HG02588 (cell line): ENCODE data around the gene EHD4.

Source experiments
- ATAC-seq: cut with Tn5 transposase; IDR thresholded peaks from one replicate; pipeline ENCODE4 v1.9.1; 2021; ENCODE audit warnings: mild to moderate bottlenecking, moderate library complexity; ENCODE audit not compliant: unreplicated experiment

The EHD4 gene

DNA sequence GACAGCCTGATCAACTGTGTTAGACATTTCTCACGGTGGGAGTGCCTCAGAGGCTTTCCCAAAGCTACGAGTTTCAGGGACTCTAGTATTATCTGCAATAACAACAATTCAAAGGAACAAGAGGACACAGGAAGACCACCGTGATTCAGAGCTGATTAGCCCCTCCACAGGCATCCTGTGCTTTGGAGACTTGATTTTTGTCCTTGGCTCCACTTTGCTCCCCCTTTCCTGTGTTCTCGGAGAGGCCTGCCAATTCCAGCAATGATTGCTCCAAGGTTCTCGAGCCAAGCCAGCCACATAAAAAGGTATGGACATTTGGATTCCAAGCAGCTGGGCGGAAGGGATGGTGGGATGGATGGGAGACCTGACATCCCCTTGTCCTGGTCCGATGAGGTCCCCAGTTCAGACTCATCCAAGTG lies 14.3 kb downstream of the EHD4 start:
- ATAC-seq: no peak

DNA sequence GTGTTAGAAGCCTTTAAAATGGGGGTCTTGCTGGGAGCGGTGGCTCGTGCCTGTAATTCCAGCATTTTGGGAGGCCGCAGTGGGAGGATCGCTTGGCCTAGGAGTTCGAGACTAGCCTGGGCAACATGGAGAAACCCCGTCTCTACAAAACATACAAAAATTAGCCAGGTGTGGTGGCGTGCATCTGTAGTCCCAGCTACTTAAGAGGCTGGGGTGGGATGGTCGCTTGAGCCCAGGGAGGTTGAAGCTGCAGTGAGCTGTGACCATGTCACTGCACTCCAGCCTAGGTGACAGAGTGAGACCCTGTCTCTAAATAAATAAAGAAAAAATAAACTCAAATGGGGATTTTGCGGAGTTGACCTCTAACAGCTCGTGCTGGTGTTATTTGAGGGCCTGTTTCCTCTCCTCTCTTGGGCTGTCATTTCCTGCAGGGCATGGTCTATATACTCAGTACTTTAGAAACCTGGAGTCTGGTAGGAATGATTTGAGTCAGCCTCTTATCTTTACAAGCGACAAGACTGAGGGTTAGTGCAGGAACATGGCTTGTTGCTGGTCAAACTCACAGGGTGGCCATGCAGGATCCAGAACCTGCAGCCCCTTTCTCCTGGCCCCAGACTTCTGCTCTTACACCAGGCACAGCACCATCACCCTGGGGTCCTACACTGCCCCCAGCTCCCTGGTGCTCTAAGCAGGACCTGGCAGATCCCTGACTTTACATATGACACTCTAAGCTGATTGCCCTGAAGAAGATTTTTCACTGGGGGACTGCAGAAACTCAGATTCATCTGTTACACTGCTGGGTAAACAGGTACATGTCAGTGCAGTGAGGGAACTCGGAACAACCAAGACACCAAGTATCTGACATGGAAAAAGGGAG lies 15.1 kb downstream of the EHD4 start:
- peak; percentile 59 for ATAC-seq

DNA sequence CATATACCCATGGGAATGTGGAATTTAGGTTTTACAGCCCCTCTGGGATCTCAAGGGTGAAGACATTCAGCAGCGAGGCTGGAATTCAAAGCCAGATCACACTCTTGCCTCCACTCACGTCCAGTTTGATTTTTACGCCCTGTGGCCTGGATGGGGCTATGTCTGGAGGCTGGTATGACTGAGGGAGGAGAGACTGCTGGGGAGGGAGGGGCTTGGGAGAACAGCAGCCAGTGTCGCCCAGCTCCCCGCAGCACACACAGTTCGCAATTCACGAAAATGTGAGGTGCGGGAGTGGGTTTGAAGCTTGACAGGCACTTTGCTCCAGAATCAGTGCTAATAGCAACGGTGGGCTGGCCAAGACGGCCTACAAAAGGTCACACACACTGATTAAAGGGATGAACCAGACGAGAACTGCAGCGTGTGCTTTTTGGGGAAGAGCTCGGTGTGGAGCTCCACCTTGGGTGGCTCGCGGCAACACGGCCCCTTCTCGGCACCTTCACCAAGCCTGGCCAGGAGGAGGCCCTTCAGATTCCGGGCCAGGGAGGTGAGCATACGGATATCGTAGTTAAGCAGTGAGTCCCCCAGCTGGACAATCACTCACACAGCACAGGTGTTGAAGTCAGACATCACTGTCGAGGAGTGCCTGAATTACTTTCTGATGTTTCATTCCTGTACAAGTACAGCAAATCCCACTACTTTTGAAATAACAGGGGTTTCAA lies 16.4 kb downstream of the EHD4 start:
- no peak for ATAC-seq

DNA sequence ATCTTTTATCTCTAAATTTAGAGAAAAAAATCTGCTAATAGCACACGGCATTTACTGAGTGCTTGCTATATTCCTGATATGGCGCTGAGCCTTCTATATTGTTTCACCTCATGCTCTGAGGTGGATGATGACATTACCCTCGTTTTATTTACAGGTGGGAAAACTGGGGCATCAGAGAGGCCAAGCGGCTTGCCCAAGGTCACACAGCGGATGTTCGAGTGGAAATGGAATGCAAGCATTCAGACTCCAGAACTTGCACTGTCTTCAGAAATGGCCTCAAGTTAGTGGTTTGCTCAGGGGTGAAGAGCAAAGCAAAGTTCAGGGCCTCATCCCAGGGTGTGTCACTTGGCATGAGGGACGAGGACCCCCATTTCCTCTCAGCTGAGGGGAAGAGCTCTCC lies 17.3 kb downstream of the EHD4 start:
- no peak for ATAC-seq

DNA sequence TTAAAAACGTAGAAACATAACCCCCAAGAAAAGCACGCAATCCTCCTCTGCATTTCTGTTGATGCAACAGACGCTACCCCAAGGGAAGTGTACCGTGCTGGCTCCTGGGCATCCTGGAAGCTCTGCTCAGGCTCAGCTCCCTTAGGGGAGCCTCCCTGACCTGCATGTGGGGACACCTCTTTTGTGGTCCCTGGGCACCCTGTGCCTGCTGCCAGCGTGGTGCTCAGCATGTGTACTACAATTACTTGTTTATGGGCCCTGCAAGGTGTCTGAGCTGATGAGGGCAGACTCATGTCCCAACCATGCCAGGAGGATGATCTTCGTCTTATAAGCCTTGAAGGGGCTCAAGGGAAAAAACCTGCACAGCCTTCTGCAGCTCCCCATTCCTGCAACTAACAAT lies 18.3 kb downstream of the EHD4 start:
- no peak for ATAC-seq

DNA sequence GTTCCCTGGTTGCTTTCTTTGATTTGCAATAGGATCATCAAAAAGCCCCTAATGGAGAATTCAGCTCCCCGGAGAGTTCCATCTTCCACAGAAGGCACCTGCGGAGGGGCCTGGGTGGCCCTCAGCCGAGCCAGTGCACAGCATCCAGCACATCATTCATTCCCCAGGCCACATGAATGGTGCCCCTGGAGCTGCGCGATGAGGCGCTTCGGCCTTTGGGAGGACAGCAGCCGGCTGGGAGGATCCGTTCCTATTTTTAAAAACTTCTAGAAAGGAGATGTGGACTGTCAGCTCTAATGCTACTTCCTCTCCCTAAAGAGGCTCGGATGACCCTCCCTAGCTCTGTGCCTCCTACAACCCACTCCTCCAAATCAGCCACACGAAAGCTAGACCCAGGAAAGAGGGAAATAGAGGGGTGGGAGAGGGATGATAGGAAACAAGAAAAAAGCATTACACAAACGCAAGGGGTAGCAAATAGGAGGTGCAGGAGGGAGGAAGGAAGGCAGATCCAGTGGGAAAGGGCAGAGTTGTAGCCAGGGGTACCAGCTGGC lies 20.3 kb downstream of the EHD4 start:
- ATAC-seq: no peak

DNA sequence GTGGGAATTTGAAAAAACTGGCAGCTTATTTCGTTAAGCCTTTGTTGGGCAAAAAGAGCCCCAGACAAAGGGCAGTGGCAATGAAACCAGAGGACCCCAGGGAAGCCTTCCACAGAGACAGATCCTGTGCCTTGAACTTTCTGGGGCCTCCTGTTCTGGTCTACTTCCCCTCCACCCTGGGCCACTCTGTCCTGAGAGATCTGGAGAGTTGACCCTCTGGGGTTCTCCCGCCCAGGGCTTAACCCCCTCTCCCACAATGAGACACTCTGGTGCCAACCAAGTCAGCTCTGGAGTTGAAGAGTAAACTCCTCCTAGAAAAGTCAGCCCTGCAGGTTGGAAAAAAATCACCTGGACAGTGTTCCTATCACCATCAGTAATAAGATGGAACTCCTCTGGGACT lies 20.8 kb downstream of the EHD4 start:
- no peak for ATAC-seq

DNA sequence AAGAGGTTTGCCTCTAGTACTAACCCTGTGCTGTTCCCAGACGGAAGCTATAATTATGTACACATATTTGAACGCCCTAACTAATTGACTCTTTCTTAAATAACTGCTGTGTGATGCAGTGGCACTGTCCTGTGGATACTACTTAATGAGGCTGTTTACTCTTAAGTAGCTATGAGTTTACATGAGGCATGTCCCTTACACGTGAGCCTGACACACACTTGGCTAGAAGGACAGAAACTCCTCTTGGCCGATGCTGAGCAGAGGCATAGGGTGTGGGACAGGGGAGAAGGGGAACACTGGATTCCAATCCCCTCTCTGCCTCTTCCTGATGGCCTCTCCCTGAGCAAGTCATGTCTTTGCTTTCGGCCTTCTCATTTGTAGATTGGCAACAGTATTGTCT lies 21.9 kb downstream of the EHD4 start:
- ATAC-seq: no peak

DNA sequence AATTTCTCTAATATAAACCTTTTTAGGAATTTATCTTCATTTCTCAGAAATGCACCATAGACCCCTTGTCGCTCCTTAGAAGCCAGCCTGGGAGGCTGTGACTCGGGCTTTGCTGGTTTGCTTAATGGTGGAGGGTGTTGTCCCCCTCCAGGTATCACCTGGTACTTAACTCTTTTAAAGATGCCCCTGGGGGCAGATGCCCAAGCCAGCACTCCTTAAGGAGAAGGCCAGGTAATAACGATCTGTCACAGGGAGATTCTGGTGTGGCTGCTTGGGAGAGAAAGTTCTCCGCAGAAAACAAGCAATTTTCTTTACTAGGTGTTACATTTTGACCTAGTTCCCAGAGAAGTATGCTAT lies 22.3 kb downstream of the EHD4 start:
- no peak for ATAC-seq

DNA sequence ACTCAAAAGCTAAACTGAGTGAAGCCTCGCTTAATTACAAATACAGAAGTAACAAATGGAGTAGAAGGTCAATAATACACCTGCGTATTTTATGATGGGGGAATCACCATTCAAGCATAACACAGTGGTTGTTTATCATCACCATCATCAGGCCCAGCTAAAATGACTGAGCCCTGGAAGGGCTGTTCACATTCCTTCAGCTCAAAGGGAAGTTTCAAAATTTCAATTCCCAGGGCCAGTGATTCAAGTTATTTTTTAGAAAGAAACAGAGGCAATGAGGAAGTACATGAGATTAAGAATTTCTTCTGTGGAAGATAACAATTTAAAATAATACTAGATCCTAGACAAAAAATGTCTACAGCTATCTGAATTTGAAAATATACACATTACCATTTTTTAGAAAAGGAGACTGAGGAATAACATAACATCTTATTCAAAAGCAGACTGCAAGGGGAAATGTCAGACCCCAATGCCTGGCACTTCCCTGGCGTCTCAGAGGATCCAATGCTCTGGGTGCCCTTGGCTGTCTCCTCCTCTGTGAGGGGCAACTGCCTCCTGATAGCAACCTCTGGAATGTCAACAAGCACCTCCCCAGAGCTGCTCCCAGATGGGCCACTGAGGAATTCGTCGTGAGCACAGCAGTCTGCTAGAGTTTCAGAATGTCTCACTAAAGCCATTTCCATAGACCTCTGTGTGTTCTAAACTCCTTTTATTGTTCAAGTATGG lies 22.8 kb downstream of the EHD4 start:
- no peak for ATAC-seq

DNA sequence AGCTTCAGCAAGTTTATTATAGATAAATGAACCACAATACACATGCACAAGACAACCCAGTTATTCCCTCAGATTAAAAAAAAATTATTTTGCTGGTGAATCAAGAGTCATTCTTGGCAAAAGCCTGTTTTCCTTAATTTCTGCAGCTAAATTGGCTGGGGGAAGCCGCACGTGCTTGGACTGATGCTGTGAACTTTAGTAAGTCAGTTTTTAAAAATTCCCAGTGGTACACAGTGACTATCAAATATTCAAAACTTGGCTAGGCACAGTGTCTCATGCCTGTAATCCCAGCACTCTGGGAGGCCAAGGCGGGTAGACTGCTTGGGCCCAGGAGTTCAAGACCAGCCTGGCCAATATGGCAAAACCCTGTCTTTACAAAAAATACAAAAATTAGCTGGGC lies 23.9 kb downstream of the EHD4 start:
- ATAC-seq: no peak

DNA sequence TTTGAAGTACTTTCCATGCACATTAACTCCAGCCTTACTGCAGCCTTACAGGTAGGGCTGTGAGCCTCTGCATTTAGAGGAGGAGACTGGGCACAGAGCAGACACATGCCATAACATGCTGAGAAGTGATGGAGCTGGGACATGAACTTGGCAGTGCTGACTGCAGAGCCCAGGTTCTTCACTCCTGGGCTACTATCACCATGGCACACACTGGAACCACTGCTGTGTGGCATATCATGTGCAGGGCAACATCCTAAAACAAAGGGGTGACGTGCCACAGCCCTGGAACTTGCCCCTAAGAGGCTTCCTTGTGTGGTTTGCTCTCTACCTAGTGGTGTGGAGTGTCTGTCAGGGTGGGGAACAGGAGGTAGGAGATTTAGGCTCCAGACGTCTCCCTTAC lies 25.4 kb downstream of the EHD4 start:
- ATAC-seq: no peak

DNA sequence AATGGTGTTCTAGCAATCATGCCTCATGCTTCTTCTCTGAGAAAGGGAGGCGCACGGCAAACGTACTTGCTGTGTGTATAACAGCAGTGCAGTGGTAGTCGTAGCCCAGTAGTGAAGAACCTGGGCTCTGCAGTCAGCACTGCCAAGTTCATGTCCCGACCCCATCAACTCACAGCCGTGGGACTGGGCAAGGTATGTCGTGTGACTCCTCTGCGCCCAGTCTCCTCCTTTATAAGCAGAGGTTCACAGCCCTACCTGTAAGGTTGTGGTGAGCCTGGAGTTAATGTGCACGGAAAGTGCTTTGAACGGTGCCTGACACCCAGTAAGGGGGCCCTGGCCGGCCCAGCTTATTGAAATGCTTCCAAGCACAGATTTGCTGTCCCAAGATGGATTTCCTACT lies 26.6 kb downstream of the EHD4 start:
- ATAC-seq: no peak

DNA sequence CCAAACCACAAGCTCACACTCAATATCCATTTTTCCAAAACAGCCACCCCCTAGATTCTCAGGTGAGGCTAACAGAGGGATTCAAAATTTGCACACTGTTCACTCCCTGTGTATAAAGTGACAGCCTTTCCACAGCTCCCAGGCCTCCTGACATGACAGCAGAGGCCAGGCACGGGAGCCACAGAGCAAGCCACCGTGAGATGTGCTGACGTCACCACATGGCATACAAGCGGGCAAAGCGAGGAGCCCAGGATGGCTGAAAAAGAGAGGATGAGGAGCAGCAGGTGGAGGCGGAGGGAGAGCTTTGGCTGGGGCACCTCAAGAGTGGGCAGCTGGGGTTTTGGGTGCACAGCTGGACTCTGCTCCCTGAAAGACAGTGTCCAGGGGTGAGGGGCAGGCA lies 27.1 kb downstream of the EHD4 start:
- no peak for ATAC-seq

DNA sequence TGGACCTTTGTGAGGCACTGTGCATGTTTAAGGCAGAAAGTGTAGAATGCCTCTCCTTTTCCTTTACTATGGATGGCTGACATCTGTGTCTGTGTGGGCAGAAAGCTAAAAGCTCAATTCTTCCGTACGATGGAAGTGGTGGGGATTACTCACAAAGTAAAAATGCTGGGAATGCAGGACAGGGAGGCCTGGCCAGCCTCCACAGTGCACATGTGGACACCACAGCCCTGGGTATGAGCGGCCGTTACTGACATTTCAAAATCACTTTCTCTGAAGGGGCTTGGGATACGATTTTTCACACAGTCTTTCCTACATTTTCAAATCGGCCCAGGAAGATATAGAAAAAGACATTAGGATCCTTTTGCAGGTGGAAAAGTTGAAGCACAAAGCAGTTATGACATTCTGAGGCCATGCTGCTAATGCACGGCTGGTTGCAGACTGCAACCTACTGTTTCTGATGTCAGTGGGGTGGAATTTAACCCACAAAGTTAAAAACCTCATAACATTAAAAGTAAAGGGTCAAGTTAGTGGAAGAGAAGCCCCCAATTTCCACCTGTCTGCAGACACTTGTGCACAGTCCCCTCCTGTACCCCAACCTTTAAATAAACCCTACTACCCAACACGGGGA lies 27.9 kb downstream of the EHD4 start:
- no peak for ATAC-seq

DNA sequence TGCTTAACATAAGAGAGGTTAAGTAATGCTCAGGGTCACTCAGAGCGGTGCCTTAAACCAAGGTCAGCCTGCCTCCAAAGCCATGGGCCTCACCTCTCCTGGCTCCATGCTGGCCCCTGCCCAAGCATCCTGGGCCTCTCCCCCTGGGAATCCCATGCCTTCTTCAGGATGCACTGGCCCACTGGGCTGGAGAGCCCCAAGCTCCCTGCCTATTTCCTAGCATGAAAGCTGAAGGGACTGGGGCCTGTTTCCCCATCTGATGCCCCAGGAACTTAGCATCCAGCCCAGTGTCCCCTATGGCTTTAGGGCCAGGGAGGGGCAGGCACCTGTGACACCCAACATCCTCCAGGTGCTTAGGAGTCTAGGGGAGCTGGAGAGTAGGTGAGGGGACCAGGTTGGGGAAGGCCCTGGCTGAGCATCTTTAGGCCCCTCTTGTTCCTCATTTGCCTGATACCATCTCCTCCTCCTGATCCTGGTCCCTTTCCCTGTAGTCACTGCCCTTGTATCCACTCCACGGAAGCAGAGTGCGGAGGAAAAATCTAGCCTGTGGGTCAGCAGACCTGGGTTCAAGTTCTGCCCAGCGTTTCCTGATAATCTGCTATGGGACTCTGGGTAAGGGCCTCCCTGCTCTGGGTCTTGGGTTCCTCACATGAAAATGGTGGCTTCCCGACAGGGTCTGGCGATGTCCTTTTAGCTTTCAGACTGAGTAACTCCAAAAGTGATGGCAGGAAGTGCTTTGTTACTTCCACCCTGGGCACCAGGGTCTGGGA lies 28.6 kb downstream of the EHD4 start:
- ATAC-seq: no peak

DNA sequence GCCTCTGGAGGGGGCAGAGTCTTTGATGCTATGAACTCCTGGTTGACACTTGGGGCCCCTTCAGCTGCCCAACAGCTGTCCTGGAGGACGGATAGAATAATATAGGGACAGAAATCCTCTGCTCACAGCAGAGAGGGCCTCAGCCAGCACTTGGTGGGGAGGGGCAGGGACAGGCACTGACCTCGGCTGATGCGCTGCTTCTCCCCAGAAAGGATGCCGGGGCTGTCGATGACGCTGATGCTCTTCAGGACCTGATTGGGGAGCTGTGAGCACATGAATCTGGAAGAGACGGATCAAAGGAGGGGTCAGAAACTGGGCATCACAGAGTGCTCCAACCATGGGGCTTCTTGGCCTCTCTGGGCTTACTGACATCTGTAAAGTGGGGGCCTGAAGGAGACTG lies 29.5 kb downstream of the EHD4 start:
- ATAC-seq: no peak

DNA sequence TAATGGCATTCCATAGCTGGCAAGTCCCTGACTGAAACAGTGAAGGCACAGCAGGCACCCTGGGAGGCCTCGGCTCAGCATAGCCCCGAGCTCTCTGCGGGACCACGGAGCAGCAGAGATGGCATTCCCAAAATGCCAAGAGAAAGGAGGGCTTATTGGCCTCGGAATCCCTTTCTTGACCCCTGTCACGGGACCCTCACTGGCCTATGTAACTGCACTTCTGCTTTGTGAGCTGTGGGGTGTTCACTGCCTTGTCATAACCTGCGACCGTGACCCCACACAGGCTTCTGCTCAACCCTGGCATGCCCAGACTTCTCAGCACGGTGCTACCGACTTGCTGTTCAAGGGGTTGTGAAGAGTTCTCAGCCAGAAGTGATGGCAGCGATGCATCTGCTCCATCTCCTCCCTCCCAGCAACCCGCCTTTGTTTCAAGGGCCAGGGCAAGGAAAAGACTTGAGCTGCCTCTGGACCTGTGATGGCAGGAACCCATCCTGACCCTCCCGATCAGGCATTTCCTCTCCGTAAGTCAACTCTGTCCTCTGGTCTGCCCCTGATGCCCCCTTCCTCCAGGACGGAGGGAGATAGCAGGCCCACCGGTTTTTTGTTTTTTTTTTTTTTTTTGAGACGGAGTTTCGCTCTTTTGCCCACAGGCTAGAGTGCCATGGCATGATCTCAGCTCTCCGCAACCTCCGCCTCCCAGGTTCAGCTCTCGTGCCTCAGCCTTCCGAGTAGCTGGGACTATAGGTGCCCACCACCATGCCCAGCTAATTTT lies 30.5 kb downstream of the EHD4 start:
- ATAC-seq: no peak

DNA sequence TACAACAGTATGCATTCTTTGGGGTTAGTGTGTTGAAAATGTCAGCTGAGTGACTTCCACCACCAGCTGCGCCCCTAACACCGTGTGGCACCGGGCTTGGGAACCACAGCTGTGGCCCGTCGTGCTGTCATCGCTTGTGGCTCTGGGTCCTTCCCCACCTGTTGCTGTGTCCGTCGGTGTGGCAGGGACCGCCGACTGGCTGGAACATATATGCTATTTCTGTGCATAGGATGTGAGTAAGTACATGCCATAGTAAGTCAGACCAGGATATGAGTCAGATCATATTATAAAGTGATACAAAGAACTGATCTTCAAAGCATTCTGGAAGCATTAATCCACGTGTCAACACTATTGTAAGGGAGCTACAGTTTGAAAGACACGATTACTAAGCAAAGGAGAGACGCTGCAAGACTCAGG lies 31.9 kb downstream of the EHD4 start:
- no peak for ATAC-seq

DNA sequence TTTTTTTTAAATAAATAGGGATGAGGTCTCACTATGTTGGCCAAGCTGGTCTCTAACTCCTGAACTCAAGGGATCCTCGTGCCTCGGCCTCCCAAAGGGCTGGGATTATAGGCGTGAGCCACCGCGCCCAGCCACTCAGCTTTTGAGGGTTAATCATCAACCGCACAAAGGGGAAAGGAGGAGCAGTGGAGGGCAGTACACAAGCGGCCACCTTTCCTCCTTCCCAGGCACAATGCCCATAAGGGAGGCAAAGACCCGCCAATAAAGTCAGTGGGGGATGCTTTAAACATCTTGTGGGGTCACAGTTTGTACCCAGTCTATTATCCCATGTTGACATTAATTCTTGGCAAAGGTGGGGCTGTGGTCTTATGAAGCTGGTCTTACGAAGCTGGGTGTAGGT lies 32.4 kb downstream of the EHD4 start:
- ATAC-seq: no peak
